Thoracic aorta (tissue), 2 donors: ENCODE data around the gene VSTM4. TPM values are rescaled to one million over a fixed set of nuclear protein-coding genes. Genes with fewer than 3 reads are reported as not detected.

Source experiments
- ATAC-seq: fragments of 150-250 bp; one replicate; pipeline ENCODE4 v1.8.0; 2017; ENCODE audit warnings: low read depth; ENCODE audit not compliant: insufficient number of reproducible peaks, low FRiP score
- DNase-seq: peaks from one replicate; pipeline ENCODE4 v3.0.0-alpha.2; 2020; ENCODE audit warnings: low spot score
- H3K27ac ChIP-seq, 2 donors: fragments of 200-600 bp; sonication (generic); 1 replicate in 1 of 2; 2 replicates in 1 of 2; pipeline ENCODE4 v1.5.1; 2016; ENCODE audit warnings: mild to moderate bottlenecking in 2 of 2, moderate library complexity in 2 of 2
- H3K27me3 ChIP-seq: fragments of 200-600 bp; sonication (generic); replicated peaks from 2 replicates; pipeline ENCODE4 v1.6.0; 2016; ENCODE audit warnings: mild to moderate bottlenecking; ENCODE audit not compliant: insufficient read depth
- H3K36me3 ChIP-seq: fragments of 200-600 bp; sonication (generic); one replicate; pipeline ENCODE4 v1.5.1; 2016
- H3K4me1 ChIP-seq, 2 donors: fragments of 200-600 bp; sonication (generic); 1 replicate in 1 of 2; 2 replicates in 1 of 2; pipeline versions ENCODE4 v1.5.1 to v1.6.0; 2016; ENCODE audit warnings: low read depth in 2 of 2, mild to moderate bottlenecking in 1 of 2; ENCODE audit not compliant: control insufficient read depth in 1 of 2
- H3K4me3 ChIP-seq: fragments of 200-600 bp; sonication (generic); 2 replicates; pipeline ENCODE4 v1.5.1; 2016; ENCODE audit warnings: mild to moderate bottlenecking
- H3K9me3 ChIP-seq: fragments of 200-600 bp; sonication (generic); 2 replicates; pipeline ENCODE4 v1.5.1; 2016
- CTCF ChIP-seq: fragments of 200-600 bp; sonication (generic); IDR thresholded peaks from one replicate; pipeline ENCODE4 v1.5.1; 2019; ENCODE audit warnings: antibody characterized with exemption
- total RNA-seq, 2 donors: library from RNA; depleted of rRNA; stranded (reverse); fragments of >200 nt; gene quantifications; one replicate each; pipeline versions ENCODE4 v1.1.0 to v1.2.3, GENCODE V29; 2016

The VSTM4 gene
- total RNA-seq, 2 donors from 2014 or later, result 24.4 to 46.4 TPM

GRCh38 chr10:48981310-48981907, 133.9 kb downstream of the VSTM4 start:
- H3K4me1 ChIP-seq, result no peaks in the 10 kb centered on the region
- H3K27me3 ChIP-seq, result no peaks in the 10 kb centered on the region
- TF ChIP-seq CTCF, result peak; percentile 85
- no peak overlapping the region for H3K4me3 ChIP-seq
- H3K27ac ChIP-seq, result no peak overlapping the region
- no peaks in the 10 kb centered on the region for H3K9me3 ChIP-seq
- no peaks in the 10 kb centered on the region for H3K36me3 ChIP-seq
- ATAC-seq (peak; percentile 44), DNase-seq (no peak)

GRCh38 chr10:48978318-48978717, 137.0 kb downstream of the VSTM4 start:
- no peaks in the 10 kb centered on the region for H3K36me3 ChIP-seq
- DNase-seq, result no peak
- TF ChIP-seq CTCF, result no peak
- no peak overlapping the region for H3K4me3 ChIP-seq
- no peaks in the 10 kb centered on the region for H3K27me3 ChIP-seq
- H3K9me3 ChIP-seq, result no peaks in the 10 kb centered on the region
- no peak overlapping the region for H3K27ac ChIP-seq
- no peaks in the 10 kb centered on the region for H3K4me1 ChIP-seq
- ATAC-seq, result no peak

GRCh38 chr10:48976196-48976595, 139.1 kb downstream of the VSTM4 start:
- Histone ChIP-seq H3K27me3 (no peaks in the 10 kb centered on the region), H3K27ac (no peak overlapping the region), H3K9me3 (no peaks in the 10 kb centered on the region), H3K4me1 (no peaks in the 10 kb centered on the region), H3K36me3 (no peaks in the 10 kb centered on the region), H3K4me3 (no peak overlapping the region)
- no peak for DNase-seq
- ATAC-seq, result no peak
- peak; percentile 18 for TF ChIP-seq CTCF

- Histone ChIP-seq H3K9me3 (no peaks in the 10 kb centered on the region), H3K27me3 (no peaks in the 10 kb centered on the region), H3K36me3 (no peaks in the 10 kb centered on the region), H3K4me3 (no peak overlapping the region), H3K4me1 (no peaks in the 10 kb centered on the region), H3K27ac (no peak overlapping the region)
- ATAC-seq (no peak), DNase-seq (no peak)
- TF ChIP-seq CTCF, result no peak
These were observed 140.7 kb downstream of the VSTM4 start for GRCh38 chr10:48974510-48975156.

GRCh38 chr10:48973065-48973464, 142.3 kb downstream of the VSTM4 start:
- H3K27ac ChIP-seq, result no peak overlapping the region
- no peak for ATAC-seq
- no peak for DNase-seq
- no peak overlapping the region for H3K4me3 ChIP-seq
- H3K27me3 ChIP-seq, result no peaks in the 10 kb centered on the region
- H3K9me3 ChIP-seq, result no peaks in the 10 kb centered on the region
- no peak for TF ChIP-seq CTCF
- no peaks in the 10 kb centered on the region for H3K36me3 ChIP-seq
- no peaks in the 10 kb centered on the region for H3K4me1 ChIP-seq
